A172 (cell line): ENCODE measurements around the gene CEP83. TPM values are rescaled to one million over a fixed set of nuclear protein-coding genes. Genes with fewer than 3 reads are reported as not detected.
A peak's percentile ranks its signal among the peaks of the same experiment; 100 is the strongest.

Source experiments
- DNase-seq: peaks from one replicate; pipeline ENCODE4 v3.0.0-alpha.2; 2015; ENCODE audit warnings: low spot score
- total RNA-seq: library from RNA; depleted of rRNA; stranded (reverse); fragments of >200 nt; shearing (Covaris generic); gene quantifications from 2 replicates; pipeline ENCODE4 v1.2.3, GENCODE V29; 2014

CEP83 gene
- total RNA-seq, 1 experiment from 2014 or later = 8.7 TPM

DNA sequence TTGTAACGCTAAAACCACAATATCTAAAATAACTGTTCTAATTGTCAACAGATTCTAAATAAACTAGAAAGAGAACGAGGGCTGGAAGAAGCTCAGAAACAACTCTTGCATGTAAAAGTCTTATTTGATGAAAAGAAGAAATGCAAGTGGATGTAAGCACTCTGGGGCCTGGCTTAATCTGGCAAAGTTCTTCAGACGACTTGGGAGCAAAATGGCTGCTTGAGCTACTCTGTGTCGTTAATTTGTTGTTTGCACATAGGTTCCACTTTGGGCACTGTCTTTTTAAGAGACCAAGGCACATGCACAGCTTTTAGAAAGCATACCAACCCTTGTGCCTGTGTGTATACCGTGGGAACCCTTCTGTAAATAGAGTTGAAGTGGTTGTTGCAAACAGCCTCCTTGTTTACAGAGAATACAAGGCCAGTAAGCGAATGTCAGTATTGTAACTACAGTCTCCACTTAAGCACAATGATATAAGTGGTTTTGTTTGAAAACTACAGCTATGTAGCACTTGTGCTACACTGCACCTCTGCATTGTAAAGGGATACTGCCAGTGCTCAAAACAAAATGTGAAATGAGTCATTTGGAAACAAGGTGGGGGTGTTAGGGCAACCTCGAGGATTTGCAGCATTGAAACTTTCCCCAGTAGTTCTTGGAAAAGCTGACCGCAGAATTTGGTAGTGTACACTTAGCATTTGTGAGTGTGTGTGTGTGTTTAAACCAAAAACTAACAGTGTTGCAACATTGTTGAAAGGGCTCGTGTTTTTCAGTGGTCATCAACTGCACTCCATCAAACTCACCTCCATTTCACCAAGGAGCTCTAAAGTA lies 154.3 kb downstream of the CEP83 start:
- no peak for DNase-seq

DNA sequence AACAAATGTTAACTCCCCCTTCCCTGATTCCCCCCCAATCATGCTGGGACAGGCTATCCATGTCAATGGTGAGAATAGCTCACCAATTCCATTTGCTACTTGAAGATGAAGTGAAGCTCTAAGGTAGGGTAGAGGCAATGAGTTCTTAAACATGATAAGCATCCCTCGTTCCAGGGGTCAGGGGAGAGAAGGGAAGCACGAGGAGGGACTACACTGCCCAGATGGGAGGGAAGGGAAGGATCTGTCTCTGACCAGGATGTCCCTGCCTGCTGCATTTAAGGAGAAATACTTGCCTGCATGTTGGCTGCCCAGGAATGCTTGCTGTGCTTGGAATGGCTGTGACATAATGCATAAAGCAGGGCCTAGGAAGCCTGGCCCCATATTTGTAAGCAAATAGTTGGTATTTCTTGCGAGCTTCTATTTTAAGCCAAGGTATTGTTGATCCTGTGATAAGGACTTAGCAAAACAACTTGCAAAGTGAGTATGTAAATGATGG lies 155.1 kb downstream of the CEP83 start:
- no peak for DNase-seq

GRCh38 chr12:94304012-94304411 lies 155.7 kb downstream of the CEP83 start:
- no peak for DNase-seq

- no peak for DNase-seq
Measured at GRCh38 chr12:94299846-94300245, 159.8 kb downstream of the CEP83 start.

DNA sequence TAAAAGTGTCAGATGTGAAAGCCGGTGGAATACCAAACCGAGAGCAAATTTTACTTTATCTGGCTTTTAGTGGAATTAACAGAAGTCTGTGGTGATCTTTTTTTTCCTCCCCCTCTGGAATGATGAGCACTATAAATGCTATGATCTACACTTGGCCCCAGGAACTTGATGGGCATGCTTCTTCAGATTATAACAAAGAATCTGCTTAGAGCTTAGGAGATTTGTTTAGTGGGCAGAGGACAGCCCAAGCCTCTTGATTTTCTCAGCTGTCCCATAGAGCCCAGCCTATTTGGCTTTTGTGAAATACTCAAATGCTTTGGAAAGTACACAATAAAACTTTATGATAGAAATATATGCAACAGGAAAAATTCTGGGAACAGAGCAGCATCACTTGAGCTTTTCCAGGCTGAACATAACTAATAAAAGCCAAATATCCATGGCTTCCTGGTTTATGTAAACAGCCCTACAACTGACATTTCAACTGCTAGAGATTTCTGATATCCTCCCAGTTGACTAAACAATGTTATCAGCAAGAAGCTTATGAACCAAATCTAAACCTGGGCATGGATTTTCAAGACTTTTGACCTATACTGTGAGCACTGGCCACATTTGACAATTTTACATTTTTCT lies 161.7 kb downstream of the CEP83 start:
- no peak for DNase-seq

DNA sequence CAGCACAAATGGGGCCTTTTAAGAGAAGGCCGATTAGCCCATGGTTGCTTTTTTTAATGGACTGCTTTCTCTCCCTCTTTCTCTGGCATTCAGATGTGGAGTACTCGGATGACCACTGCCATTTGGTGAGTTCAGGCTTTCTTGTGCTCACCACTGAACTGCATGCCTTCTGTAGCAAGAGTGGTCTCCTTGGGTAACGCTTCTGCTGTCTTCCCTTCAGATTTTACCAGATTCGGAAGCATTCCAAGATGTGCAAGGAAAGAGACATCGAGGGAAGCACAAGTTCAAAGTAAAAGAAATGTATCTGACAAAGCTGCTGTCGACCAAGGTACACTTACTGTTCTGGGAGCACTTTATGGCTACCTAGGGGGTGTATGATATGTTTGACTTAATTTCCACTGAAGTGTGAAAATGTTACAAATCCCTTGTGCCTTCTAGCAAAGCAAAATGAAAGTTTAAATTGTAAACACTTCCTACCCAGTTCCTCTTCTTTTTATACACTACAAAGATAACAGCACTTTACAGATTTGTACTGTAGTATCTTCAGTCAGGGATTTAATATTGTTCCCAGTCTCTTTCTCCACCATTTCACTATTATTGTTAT lies 162.5 kb downstream of the CEP83 start:
- DNase-seq = no peak

- no peak for DNase-seq
Measured at GRCh38 chr12:94290353-94290752, 169.3 kb downstream of the CEP83 start.

DNA sequence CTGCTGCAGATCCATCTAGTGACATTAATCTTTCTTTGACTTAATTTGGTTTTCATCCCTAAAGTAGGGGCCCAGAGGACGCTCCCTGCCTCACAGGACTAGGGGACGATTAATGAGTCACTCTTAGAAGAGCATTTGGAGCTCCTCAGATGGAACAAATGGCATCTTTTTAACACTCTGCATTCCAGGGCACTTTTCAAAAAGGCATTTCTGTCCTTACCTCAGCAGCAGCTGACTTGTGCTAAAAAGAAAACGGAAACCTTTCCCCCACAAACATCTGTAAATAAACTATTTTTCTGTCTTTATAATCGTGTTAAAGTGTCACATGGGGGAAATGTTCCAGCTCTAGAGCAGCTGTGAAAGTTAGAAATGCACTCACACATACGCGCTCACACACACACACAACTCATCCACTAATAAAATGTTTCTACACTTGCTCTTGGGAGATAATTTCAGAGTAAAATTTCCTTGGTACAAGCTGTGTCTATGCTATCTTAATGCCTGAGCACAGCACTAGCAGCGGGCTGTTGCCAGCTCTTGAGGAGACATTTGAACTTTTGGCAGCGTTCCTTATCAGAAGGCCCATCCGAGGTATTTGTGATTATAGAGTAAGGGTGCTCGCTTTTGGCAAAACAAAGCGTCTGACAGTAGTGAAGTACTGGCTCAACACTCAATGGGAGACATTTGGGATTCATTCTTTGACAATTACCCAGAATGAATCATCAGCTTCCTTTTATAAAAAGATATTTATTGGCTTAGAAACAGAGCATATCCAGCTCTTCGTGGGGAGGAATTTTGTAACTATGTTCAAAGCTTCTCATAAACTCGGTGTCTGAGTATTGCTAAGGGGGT lies 170.0 kb downstream of the CEP83 start:
- DNase-seq = peak; percentile 68

GRCh38 chr12:94287245-94287628 lies 172.4 kb downstream of the CEP83 start:
- DNase-seq = no peak

- DNase-seq = no peak
Measured at GRCh38 chr12:94286583-94287244, 173.0 kb downstream of the CEP83 start.

DNA sequence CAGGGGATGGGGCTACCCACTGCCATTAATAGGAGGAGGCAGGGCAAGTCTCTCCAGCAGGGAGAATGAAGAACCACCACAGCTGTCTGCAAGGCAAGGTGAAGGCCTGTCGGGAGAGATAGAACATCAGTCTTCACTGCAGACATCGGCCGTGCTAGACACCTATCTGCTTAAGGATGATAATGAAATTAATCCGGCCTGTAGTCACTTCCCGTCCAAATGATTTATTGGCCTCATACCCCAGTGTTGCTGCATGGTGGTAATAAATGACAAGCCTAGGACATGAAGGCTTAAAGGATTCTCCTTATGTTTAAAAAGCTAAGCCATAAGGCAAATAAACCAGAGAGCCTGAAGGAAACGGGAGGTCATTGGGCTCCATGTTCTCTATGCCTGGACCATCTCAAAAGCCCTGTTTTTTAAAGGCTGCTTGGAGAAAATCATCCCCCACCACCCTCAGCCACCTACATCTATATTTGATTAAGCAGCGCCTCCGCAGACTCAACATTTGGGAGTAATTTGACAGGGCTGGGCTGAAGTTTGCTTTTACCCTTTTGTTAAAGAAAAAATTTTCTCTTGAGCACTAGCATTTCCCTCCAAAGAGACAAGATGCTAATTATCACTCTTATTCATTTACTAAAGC lies 173.6 kb downstream of the CEP83 start:
- no peak for DNase-seq

GRCh38 chr12:94284859-94285258 lies 174.8 kb downstream of the CEP83 start:
- DNase-seq = no peak

DNA sequence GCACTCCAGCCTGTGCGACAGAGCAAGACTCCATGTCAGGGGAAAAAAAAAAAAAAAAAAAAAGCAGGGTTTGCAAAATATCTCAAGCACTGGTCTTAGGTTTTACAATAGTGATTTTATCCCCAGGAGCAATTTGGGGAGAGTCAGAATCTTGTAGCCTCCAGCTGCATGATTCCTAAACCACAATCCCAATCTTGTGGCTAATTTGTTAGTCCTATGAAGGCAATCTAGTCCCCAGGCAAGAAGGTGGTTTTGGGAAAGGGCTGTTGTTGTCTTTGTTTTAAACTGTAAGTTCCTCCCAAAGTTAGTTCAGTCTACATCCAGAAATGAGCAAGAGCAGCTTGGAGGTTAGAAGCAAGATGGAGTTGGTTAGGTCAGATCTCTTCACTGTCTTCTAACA lies 175.6 kb downstream of the CEP83 start:
- no peak for DNase-seq

GRCh38 chr12:94282675-94283074 lies 177.0 kb downstream of the CEP83 start:
- DNase-seq = no peak

DNA sequence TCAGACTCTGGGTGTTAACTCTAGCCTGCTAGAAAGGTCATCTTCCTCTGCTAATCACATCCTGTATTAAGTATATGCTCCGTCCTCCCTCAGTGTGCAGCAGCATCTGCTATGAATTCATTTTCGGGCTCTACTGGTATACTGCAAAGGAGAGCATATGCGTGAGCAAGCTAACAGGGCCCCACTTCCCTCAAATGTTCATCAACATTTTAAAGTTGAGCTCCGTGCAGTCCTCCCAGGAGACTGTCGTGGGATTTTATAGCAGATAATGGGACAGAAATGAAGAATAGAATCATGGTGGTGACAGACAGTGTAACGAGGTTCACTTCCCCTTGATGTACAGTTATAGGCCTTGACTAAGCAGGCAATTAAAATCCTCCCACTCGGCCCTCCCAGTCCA lies 179.6 kb downstream of the CEP83 start:
- no peak for DNase-seq

- DNase-seq = no peak
Measured at GRCh38 chr12:94277426-94278000, 182.2 kb downstream of the CEP83 start.

- DNase-seq = no peak
Measured at GRCh38 chr12:94276725-94277124, 182.9 kb downstream of the CEP83 start.

DNA sequence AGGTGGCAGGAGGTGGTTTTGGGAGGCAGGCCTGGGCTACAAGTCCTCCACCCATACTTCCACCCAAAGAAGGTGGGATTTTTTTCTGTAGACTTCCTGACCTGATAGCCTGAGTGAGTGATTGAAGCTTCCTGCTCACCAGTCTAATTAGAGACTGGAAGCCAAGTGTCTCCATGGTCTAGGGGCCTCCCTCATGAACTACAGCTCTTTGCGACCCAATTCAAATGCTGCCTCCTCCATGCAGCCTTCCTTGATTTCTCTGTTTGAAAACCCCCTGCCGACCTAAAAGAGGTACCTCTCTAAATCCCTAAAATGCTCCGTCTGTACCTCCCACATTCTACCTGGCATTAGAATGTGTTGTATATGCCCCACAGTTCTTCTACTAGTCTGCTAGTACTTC lies 186.4 kb downstream of the CEP83 start:
- no peak for DNase-seq

DNA sequence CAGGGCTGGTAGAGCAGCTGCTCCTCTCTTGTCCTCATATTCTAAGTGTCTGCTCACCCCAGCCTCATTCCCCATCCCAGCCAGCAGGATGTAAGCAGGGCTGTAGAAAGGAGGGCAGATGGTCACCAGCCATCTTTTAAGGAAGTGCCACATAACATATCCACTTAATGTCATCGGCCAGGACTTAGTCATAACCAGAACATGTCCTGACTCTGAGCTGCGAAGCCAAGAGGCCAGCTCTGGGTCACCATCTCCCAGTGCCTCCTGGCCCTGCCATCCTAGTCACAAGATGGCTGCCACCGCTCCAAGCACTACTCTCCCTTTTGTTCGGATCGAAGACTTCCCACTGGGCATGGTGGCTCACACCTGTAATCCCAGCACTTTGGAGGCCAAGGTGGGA lies 187.4 kb downstream of the CEP83 start:
- DNase-seq = no peak

DNA sequence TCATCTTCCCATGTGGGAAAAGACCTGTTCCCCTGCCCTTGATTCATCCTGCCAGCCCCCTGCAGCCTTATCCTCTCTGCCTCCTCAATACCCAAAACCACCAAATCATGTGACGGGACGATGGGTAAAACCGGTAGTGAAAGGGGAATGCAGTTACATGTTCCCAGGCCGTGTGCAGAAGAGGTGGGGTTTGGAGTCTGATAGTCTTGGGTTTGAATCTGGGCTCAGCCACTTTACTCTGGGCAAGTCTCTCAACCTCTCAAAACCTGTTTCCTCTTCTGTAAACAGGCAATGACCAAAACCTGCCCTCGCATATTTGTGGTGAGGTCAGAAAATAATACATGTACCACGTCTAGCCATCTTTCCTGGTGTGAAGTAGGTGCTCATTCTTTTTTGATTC lies 188.3 kb downstream of the CEP83 start:
- DNase-seq = no peak
